Breast epithelium (tissue), 3 donors: ENCODE data around the gene SDK2.

Experiments used
- CTCF ChIP-seq, 3 donors: fragments of 450-650 bp; IDR thresholded peaks; one replicate each; pipeline ENCODE4 v1.5.1; 2016 to 2017; ENCODE audit warnings: antibody characterized with exemption in 3 of 3, mild to moderate bottlenecking in 3 of 3, moderate library complexity in 3 of 3
- POLR2A ChIP-seq: fragments of 450-650 bp; IDR thresholded peaks from one replicate; pipeline ENCODE4 v1.6.1; 2016; ENCODE audit warnings: antibody characterized with exemption, mild to moderate bottlenecking, moderate library complexity
- POLR2AphosphoS5 ChIP-seq, 3 donors: sonication (generic); formaldehyde crosslinking; IDR thresholded peaks; one replicate each; pipeline ENCODE4 v1.6.1; 2017; ENCODE audit warnings: antibody characterized with exemption in 3 of 3

- TF ChIP-seq CTCF (IDR thresholded peaks at IDR 0.05) = no peak
- no peak for TF ChIP-seq POLR2AphosphoS5 (IDR thresholded peaks at IDR 0.05)
- no peak for TF ChIP-seq POLR2A
These were observed 60.2 kb downstream of the SDK2 start for GRCh38 chr17:73584049-73584448.
